Peyer's patch (tissue), 4 donors: ENCODE measurements around the gene PYDC1. TPM values are rescaled to one million over a fixed set of nuclear protein-coding genes. Genes with fewer than 3 reads are reported as not detected.
A peak's percentile ranks its signal among the peaks of the same experiment; 100 is the strongest.

ENCODE experiments used
- DNase-seq, 3 donors: peaks; one replicate each; pipeline ENCODE4 v3.0.0-alpha.2; 2017 to 2019
- H3K27ac ChIP-seq, 4 donors: fragments of 200-600 bp; sonication (generic); one replicate each; pipeline ENCODE4 v1.5.1; 2016 to 2019
- H3K27me3 ChIP-seq, 2 donors: fragments of 200-600 bp; sonication (generic); one replicate each; pipeline ENCODE4 v1.5.1; 2019
- H3K36me3 ChIP-seq, 3 donors: fragments of 200-600 bp; sonication (generic); one replicate each; pipeline ENCODE4 v1.5.1; 2016 to 2019
- H3K4me1 ChIP-seq, 4 donors: fragments of 200-600 bp; sonication (generic); one replicate each; pipeline ENCODE4 v1.5.1; 2016 to 2019
- H3K4me3 ChIP-seq, 4 donors: fragments of 200-600 bp; sonication (generic); 1 replicate in 3 of 4; 2 replicates in 1 of 4; pipeline ENCODE4 v1.5.1; 2016 to 2019; ENCODE audit warnings: mild to moderate bottlenecking in 1 of 4
- H3K9me3 ChIP-seq, 4 donors: fragments of 200-600 bp; sonication (generic); one replicate each; pipeline ENCODE4 v1.5.1; 2016 to 2019; ENCODE audit warnings: mild to moderate bottlenecking in 1 of 4
- POLR2A ChIP-seq, 2 donors: fragments of 450-650 bp; IDR thresholded peaks; one replicate each; pipeline ENCODE4 v1.5.1; 2017; ENCODE audit warnings: antibody characterized with exemption in 2 of 2, mild to moderate bottlenecking in 2 of 2, moderate library complexity in 2 of 2
- total RNA-seq, 4 donors: library from RNA; depleted of rRNA; stranded (reverse); fragments of >200 nt; gene quantifications; one replicate each; pipeline ENCODE4 v1.1.0, GENCODE V29; 2016
- TF ChIP-seq, protein P1 (sequence below), 6 experiments: fragments of 450-650 bp in 4 of 6; fragments of 200-600 bp in 2 of 6; sonication (generic) in 1 of 6; IDR thresholded peaks; one replicate each; pipeline ENCODE4 v1.5.1; 2017 to 2019; ENCODE audit warnings: antibody characterized with exemption in 6 of 6, mild to moderate bottlenecking in 3 of 6, moderate library complexity in 1 of 6

Gene PYDC1
- total RNA-seq, 4 donors from 2014 or later: not detected

DNA sequence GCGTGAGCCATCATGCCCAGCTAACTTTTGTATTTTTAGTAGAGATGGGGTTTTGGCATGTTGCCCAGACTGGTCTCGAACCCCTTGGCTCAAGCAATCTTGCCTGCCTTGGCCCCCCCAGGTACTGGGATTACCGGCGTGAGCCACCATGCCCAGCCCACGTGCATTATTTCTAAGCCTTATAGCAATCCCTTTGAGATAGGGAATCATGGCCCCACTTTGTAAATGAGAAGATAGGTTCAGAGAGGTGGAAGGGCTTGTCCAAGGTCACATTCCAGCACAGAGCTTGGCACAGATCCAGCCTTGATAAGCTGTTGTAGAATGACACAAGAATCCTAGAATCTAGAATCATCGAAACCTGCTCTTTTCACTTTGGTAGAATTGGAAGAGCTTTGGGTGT is 10.2 kb downstream of the PYDC1 start:
- peak in 1 of 3 donors; percentile 77 for DNase-seq
- no peaks in the 10 kb centered on the region for H3K36me3 ChIP-seq
- no peaks in the 10 kb centered on the region for H3K27me3 ChIP-seq
- no peak overlapping the region for H3K27ac ChIP-seq
- TF ChIP-seq, protein P1, sequence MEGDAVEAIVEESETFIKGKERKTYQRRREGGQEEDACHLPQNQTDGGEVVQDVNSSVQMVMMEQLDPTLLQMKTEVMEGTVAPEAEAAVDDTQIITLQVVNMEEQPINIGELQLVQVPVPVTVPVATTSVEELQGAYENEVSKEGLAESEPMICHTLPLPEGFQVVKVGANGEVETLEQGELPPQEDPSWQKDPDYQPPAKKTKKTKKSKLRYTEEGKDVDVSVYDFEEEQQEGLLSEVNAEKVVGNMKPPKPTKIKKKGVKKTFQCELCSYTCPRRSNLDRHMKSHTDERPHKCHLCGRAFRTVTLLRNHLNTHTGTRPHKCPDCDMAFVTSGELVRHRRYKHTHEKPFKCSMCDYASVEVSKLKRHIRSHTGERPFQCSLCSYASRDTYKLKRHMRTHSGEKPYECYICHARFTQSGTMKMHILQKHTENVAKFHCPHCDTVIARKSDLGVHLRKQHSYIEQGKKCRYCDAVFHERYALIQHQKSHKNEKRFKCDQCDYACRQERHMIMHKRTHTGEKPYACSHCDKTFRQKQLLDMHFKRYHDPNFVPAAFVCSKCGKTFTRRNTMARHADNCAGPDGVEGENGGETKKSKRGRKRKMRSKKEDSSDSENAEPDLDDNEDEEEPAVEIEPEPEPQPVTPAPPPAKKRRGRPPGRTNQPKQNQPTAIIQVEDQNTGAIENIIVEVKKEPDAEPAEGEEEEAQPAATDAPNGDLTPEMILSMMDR (IDR thresholded peaks at IDR 0.05): no peak
- no peak for TF ChIP-seq POLR2A (IDR thresholded peaks at IDR 0.05)
- H3K9me3 ChIP-seq: no peaks in the 10 kb centered on the region
- peaks cover 0 to 14% (median under 1%) of the 10 kb centered on the region in 4 donors for H3K4me1 ChIP-seq
- H3K4me3 ChIP-seq: no peak overlapping the region

DNA sequence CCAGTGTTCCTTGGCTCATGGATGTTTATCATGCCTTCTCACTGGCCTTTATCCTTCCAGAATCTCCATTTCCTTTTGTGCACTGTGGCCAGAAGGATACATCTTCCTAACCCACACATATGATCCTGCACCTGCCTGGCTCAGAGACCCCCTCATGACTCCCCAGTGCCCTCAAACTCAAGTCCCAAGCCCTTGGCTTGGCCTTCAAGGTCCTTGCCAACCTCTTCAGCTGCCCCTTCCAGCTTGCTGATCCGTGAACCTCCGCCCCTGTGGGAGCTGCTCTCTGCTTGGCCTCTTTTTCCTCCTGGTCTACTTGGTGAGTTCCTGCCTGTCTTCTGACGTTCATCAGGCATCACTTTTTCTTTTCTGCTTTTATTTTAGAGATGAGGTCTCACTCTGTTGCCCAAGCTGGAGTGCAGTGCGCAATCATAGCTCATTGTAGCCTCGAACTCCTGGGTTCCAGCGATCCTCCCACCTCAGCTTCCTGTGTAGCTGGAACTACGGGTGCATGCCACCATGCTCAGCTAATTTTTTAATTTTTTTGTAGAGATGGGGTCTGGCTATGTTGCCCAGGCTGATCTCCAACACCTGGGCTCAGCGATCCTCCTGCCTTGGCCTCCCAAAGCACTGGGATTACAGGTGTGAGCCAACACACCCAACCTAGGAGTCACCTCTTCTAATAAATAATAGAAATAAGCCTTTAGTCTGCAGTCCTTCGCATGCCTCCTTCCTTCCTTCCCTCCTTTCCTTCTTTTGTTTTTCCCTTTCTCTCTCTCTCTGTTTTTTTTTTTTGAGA is 11.9 kb downstream of the PYDC1 start:
- Histone ChIP-seq H3K27me3 (no peaks in the 10 kb centered on the region), H3K9me3 (no peaks in the 10 kb centered on the region), H3K4me1 (peaks cover 0 to 32% (median 10%) of the 10 kb centered on the region in 4 donors), H3K4me3 (no peak overlapping the region), H3K36me3 (no peaks in the 10 kb centered on the region), H3K27ac (no peak overlapping the region)
- TF ChIP-seq, protein P1 (IDR thresholded peaks at IDR 0.05): no peak
- no peak for TF ChIP-seq POLR2A (IDR thresholded peaks at IDR 0.05)
- DNase-seq: no peak

DNA sequence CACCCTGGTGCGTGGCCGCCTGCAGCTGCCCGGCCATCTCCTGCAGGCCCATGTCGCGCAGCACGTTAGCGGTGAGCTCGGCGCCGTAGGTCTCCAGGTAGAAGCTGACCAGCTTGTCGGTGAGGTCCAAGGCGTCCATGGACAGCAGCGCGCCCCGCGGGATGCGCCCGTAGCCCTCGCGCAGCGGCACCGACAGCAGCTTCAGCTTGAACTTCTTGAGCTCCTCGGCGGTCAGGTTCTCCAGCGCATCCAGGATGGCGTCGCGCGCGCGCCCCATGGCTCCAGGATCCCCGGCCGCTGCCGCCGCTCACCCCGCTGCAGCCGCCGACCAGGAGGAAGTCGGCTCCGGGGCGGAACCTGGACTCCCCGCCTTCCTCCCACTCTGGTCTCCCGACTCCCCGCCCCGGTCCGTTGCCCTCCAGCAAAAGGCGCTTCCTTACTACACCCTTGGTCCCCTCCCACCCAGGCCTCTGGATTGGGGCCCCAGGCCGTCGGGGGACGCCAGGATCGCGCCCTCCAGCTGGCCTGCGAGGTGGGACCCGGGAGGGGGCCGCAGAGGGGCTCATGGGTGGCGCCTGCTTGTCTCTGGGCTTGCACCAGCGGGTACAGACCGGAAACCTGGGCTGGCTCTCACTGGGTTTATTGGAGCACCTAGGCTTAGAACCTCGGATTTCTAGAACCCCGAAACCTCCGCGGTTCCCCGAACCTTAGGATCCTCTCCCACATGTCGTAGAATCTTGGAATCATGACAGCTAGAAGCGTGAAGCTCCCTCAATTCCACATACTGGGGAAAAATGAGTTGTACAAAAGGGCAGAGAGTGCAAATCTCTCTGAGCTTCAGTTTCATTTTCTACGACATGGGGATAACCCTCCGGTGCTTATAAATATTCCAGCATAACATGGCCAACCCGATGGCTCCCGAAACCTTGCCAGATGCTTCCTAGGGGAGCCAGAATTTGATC is 14.2 kb downstream of the PYDC1 start, which contains the start of gene PYCARD:
Gene PYCARD, minus strand, starts transcription at position 347 of the 962 bp plus-strand sequence. Its CDS starts 70 bp downstream, at position 277.
- Histone ChIP-seq H3K27ac (peak within 1 kb of the TSS; percentile 66 to 90 (median 78)), H3K9me3 (no peaks in the 10 kb centered on the region), H3K4me1 (peaks cover 0 to 37% (median 10%) of the 10 kb centered on the region in 4 donors), H3K4me3 (peak within 1 kb of the TSS; percentile 66 to 88 (median 74)), H3K36me3 (peaks cover 0 to 4% (median 0%) of the 10 kb centered on the region in 3 donors), H3K27me3 (no peaks in the 10 kb centered on the region)
- DNase-seq: peak; percentile 68 to 86 (median 86)
- TF ChIP-seq POLR2A (IDR thresholded peaks at IDR 0.05): peak; percentile 50 to 72
- TF ChIP-seq, protein P1 (IDR thresholded peaks at IDR 0.05): no peak

DNA sequence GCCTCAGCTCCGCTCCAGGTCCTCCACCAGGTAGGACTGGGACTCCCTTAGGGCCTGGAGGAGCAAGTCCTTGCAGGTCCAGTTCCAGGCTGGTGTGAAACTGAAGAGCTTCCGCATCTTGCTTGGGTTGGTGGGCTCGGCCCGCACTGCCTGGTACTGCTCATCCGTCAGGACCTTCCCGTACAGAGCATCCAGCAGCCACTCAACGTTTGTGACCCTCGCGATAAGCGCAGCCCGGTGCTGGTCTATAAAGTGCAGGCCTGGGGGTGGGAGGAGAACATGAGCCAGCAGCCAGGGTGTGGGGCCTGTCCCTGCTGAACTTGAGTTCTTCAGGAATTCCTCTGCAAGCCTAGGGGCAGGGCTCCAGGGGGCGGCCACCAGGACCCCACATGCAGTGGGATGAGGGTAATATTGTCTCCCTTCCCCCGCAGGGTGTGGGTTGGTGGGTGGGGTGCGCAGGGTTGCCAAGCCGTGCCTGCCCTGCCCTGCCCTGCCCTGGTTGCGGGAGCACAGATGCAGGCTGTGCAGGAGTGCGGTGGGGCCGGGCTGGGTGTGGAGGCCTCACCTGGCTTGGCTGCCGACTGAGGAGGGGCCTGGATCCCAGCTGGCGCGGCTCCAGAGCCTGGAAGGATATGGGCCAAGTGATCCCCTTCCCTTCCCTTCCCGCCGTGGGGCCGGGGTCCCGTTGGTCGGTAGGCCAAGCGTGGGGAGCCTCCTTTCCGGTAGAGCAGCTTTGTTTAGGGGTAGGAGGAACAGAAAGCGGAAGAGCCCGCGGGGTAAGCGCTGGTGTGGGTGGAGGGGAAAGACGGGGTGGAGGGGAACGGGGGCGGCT is 15.1 kb downstream of the PYDC1 start:
- DNase-seq: peak; percentile 66 to 84 (median 77)
- H3K36me3 ChIP-seq: peaks cover 0 to 4% (median 0%) of the 10 kb centered on the region in 3 donors
- peak overlapping the region; percentile 66 to 88 (median 74) for H3K4me3 ChIP-seq
- H3K4me1 ChIP-seq: peaks cover 0 to 29% (median 10%) of the 10 kb centered on the region in 4 donors
- TF ChIP-seq, protein P1 (IDR thresholded peaks at IDR 0.05): peak in 1 of 6 experiments; percentile 20
- TF ChIP-seq POLR2A (IDR thresholded peaks at IDR 0.05): peak; percentile 47 to 62
- no peaks in the 10 kb centered on the region for H3K9me3 ChIP-seq
- H3K27me3 ChIP-seq: no peaks in the 10 kb centered on the region
- peak overlapping the region; percentile 66 to 90 (median 78) for H3K27ac ChIP-seq
